ENCODE results near the gene ROBO3.
A peak's percentile ranks its signal among the peaks of the same experiment; 100 is the strongest.

ROBO3 gene

DNA sequence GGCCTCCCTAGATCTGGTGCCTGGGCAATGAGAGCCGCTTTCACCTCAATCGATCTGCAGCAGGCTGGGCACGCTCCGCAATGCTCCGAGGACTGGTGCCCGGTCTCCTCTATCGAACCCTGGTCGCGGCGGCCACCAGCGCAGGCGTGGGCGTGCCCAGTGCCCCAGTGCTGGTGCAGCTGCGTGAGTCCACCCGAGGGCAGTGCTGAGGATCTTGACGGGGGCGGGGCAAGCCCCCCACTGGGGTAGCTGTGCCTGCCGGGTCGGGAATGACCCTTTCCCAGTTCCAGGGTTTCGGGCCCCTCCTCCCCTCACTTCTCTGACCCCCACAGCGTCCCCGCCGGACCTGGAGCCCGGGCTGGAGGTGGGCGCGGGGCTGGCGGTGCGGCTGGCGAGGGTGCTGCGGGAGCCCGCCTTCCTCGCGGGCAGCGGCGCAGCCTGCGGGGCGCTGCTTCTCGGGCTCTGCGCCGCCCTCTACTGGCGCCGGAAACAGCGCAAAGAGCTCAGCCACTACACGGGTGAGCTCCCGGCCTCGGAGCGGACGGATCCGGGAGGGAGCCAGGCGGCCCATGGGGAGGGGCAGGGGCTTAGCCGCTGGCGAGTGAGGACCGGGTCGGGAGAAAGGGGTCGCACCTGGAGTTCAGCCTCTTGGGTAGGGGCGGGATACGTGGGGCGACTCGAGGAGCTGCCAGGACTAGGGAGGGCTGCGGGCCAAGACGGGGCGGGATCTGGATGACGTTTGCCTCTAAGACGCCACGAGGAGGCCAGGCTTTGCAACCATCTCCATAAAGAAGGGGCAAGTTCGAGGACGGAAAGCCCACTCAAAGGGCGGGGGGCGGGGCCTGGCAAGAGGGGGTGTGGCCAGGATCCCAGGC is 10.9 kb downstream of the ROBO3 start:
- peak; percentile 95 for DNase-seq

DNA sequence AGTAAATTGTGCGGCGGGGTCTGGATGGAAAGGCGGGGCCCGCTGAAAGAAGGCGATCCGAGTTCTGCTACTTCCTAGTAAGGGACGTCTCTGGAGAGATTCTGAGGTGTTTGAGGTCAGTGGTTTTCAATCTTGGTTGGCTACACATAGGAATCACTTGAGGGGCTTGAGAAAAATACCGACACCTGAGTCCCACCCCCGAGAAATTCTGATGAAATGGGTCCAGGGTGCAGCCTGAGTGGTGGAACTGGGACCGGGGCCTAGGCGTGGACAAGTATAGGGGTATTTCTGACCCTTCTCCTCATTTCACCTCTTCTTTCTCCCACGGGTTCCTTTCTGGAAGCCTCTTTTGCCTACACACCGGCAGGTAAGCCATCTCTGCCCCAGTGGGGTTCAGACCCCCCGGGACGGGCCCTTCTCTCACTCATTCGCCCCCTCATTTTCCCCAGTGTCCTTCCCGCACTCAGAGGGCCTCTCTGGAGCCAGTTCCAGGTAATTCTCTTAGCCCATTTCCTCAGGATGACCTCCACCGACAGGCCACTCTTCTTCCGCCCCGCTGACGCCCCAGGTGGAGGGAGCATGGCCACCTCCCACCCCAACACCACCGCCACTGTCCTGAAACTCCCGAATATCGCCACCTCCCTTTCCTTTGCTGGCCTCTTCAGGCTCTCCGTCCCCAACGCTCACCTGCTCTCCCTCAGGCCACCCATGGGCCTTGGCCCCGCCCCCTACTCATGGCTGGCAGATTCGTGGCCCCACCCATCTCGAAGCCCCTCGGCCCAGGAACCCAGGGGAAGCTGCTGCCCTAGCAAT is 11.8 kb downstream of the ROBO3 start:
- no peak for DNase-seq

GRCh38 chr11:124877631-124877909 is 12.3 kb downstream of the ROBO3 start:
- DNase-seq: no peak

DNA sequence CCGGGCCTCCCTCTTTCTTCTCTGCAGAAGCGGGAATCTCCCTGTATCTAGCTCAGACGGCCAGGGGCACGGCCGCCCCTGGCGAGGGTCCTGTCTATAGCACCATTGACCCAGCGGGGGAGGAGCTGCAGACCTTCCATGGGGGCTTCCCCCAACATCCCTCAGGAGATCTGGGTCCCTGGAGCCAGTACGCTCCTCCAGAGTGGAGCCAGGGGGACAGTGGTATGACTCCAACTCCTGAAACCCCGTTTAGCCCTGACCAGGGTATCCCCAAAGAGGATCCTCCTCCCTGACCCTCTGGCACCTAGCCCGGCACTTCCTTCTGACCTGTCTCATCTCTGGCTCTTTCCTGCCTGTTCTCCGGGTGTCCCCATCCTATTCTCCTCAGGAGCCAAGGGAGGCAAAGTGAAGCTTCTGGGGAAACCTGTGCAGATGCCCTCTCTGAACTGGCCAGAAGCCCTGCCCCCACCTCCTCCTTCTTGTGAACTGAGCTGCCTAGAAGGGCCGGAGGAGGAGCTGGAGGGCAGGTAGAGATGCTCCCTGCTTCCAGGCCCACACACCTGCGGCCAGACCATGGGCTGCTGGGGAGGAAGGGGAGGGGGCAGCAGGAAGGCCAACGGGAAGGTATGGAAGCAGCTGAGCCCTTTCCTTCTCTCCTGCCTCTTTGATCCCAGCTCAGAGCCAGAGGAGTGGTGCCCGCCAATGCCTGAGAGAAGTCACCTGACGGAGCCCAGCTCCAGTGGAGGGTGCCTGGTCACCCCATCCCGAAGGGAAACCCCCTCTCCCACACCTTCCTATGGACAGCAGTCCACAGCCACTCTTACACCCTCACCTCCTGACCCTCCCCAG is 12.9 kb downstream of the ROBO3 start:
- DNase-seq: no peak

DNA sequence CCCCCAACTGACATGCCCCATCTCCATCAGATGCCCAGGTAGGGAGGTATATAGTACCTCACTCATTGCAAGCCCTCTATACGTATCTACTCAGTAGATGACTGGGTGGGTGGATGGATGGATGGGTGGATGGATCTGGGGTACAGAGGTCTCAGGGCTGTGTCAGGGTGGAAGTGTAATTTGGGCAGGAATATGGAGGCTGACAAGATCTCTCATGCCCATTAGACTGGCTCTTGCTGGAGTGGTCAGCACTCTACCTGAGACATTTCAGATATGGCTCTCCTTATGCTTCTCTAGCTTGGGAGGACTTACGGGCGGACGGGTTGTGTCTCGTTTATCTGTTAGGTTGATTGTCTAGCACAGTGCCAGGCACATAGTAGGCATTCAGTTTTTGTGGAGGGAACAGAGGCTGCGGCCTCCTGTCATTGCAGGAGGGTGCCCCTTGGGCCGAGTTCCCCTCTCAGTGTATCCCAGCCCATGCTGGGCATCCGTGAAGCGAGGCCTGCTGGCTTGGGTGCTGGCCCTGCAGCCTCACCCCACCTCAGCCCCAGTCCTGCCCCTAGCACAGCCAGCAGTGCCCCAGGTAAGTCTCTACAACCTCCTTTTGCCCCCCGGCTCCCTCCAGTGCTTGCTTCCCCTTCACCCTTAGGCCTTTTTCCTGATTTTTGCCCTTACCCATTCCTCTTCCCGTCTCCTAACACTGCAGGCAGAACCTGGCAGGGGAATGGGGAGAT is 13.7 kb downstream of the ROBO3 start:
- no peak for DNase-seq

GRCh38 chr11:124879493-124880289 is 14.5 kb downstream of the ROBO3 start:
- DNase-seq: no peak

DNA sequence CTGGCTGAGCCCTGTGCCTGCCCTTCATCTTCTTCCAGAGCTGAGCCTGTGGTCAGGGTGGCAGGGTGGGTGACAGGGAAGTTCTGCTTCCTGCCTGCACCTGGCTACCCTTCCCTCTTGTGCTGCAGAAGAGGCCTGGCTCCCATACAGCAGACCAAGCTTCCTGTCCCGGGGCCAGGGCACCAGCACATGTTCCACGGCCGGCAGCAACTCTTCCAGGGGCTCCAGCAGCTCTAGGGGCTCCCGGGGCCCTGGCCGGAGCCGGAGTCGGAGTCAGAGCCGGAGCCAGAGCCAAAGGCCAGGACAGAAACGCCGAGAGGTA is 15.0 kb downstream of the ROBO3 start:
- DNase-seq: no peak

GRCh38 chr11:124880958-124881357 is 15.7 kb downstream of the ROBO3 start:
- DNase-seq: no peak

- peak; percentile 33 for DNase-seq
Observed at GRCh38 chr11:124882339-124883071, 17.3 kb downstream of the ROBO3 start.

DNA sequence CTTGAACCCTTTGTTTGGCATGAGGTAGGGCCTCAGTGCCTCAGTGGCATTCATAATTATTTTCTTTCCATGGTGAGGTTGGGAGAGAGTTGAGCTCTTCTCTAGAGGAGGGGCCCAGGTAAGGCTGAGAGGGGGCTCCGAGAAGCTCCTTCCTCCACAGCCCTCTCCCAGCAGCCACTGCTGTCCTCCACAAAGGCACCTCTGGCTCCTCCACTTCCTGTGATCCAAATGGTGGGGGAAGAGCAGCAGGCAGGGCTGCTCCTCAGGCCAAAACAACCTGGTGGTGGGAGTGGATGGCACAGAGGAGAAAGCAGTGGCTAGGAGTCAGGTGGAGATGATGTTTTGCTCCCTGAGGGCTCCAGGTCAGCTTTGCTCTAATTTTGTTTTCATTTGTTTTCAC is 19.1 kb downstream of the ROBO3 start:
- no peak for DNase-seq

DNA sequence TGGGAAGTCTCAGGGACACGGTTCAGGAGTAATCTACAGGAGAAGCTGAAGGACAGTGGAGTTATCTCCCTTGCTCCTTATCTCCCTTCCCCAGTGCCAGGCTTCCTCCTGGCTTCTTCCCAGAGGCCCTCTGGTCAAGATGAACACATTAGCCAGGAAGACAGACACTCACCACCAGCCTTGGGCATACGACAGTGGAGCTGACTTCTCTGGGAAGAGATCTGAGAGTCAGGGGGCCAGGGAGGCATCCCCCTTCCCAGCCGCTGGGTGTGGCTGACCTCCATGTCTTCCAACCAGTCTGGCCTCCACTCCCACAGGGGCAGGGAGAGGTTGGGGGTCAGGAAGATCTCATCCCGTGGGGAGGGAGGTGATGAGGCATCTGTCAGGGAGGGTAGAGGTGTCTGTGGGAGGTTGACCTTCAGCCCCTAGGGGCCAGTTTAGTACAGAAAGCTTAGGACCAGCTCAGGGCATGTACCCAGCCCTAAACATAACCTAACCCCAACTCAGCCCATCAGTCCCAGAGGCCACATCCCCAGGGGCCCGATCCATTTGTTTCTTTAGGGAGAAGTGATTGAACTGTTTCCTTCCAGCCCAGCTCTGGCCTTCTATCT is 19.7 kb downstream of the ROBO3 start:
- DNase-seq: no peak

DNA sequence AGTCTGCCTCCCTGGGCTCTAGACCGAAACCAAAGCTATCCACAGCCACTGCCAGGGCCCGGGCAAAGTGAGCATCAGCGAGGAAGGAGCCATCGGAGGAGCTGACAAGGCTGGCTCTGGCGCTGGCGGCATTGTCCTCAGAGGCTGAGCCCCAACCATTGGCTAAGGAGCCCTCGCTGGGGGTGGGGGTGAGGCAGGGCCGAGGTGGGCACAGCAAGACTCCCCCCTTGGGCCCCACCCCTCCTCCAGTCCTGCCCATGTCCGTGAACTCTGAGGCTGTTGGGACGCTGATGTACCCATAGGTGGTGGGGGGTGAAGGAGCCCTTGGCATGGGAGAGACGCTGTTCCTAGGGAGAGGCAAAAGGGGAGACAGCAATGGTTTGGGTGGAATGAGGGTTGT is 21.2 kb downstream of the ROBO3 start:
- DNase-seq: no peak

DNA sequence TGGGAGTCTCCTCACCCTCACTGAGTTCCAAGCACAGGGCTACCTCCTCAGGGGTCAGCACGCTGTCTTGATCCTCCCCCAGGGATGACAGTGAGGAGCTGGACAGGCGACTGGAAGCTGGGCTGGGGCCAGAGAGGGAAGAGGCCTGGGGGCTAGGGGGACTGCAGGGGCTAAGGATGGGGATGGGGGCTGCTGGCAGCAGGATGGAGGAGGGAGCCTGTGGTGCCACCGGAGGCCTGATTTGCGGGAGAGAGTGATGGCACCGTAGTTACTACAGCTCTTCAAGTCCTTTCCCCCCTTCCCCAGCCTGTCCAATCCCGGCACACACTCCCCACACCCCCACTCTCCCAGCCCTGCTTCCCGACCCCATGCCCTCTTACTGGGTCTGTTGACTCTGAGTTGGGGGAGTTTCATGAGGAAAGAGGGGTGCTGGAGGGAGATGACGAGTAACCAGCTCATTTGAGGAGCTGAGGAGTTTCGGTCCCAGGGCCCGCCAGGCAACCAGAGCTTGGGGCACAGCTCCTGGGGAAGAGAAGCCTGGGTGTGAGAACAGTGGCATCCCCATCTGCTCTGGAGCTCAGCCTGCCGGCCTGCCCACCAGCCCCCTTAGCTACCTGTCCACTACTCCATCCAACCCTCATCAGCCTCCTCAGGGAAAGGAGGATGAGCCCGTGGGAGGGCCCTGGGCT is 21.9 kb downstream of the ROBO3 start:
- no peak for DNase-seq

DNA sequence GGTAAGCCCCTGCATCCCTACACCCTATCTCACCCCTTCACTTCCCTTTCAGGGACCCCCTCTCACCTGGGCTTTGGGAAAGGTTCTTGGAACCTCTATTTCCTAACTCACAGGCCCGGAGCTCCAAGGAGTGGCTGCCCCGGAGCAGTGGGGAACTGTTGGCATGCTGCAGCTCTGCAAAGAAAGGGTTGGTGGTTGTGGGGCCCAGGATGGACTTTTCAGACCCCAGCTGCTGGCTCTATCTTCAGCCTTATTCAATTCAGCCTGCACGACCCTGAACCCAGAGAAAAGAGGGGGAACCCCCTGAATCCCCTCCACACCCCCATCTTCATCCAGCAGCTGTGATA is 22.4 kb downstream of the ROBO3 start:
- no peak for DNase-seq

GRCh38 chr11:124889191-124890091 is 24.2 kb downstream of the ROBO3 start:
- no peak for DNase-seq

- DNase-seq: no peak
Observed at GRCh38 chr11:124890151-124890550, 24.9 kb downstream of the ROBO3 start.

DNA sequence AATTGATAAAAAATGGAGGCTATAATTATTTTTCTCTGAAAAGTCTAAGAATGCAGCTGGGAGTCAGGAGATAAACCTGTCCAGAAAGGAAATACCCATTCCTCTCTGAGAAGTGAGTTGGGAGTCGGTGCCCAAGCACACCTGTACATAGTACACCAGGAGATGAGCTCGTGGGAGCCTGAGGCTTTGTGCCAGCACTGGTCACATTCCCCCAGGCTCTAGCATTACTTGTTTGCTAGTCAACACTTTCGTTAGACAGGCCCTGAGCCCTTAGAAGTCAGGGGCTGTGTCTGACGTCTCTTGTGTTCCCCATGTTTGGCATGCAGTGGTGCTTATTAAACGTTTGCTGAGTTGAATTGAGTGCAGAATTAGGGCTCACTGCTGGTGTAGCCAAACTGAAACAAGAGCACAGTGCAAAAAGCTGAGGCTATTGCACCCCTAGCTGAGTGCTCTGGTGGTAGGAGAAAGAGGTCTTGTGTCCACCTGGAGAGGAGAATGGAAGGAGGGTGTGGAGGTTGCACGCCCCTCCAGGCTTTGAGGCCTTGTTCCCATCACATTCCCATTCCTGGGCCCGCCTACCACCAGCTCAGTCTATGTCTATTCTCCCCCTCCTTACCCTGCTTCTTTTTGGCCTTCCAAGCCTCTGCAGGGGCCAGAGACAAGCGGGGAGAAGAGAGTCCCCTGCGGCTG is 25.6 kb downstream of the ROBO3 start:
- no peak for DNase-seq

DNA sequence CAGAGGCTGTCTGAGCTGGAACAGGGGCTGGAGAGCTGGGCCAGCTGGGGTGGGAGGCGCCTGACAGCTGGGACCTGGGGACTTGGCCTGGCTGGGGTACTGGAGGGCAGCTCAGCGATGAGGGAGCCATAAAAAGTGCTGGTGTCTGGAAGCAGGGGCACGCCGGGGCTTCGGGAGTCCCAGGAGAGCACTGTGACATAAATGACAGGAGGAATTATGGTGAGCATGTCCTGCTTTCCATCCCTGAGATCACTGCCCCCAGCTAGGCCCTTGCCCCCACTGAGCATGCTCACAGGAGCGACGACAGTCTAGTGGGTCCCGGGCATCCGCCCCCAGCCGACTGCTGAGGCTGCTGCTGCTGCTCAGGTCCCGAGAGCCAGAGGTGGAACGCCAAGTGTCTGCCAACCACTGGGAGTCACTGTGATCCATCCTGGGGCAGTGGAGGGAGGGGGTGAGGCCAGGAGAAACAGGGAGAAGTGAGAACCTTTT is 26.2 kb downstream of the ROBO3 start:
- DNase-seq: no peak

All from fibroblast of skin of back (primary cell).